ENCODE data around the gene CHID1. TPM values are rescaled to one million over a fixed set of nuclear protein-coding genes. Genes with fewer than 3 reads are reported as not detected.

CHID1 gene
- total RNA-seq, 3 donors from 2014 or later, result 58.3 to 79.5 (median 68.3) TPM

DNA sequence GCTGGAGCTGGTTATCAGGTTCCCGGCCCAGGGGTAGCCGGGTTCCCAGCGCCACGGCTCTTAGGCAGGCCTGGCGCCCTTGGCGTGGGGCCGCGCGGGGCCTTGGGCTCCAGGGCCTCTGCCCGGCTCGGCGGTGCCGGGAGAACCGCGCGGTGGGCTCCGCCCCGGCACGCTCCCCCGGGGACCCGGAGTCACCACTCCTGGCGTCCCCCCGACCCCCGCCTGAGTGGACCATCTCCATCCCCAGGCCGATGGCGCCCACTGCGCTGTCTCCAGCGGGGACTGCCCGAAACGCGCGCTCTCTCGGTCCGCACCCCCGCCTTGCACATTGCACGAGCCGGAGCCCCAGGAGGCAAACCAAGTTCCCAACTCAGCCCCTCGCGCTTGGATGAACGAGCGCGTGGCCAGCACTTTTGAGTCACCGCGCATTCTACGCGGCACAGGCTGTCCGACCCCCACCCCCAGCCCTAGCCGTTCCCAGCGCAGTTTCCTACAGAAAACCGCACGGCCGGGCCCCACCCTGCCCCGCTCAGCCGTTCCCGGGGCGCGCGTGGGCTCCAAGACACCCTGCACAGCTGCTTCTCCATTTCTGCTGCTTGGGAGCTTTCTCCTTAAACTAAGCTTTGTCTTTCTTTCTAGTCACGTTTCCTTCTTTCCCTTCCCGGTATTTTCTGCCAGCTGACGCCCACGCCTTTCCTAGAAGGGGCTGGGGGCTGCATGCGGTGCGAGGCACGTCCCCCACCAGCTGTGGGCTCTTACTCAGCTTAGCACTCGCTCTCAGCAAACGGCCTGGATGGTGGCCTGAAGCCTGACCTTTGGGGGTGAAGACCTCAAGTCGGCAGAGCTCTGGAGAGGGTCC lies 650 bp upstream of the CHID1 start:
- Histone ChIP-seq H3K4me1 (peaks cover 11% of the 10 kb centered on the region in 2 donors), H3K27me3 (no peaks in the 10 kb centered on the region), H3K9me3 (no peaks in the 10 kb centered on the region), H3K36me3 (no peaks in the 10 kb centered on the region), H3K27ac (peak overlapping the region; percentile 87 to 92), H3K4me3 (peak overlapping the region; percentile 86 to 98 (median 89))
- intact Hi-C loops (cut with DNase I; ENCODE audit: low total_unique reads), result loop anchor here (5.0 kb wide), 1 partner anchor 64 kb away; no protein-coding TSS in a partner anchor
- TF ChIP-seq POLR2A (IDR thresholded peaks at IDR 0.05), result no peak
- TF ChIP-seq POLR2AphosphoS5 (IDR thresholded peaks at IDR 0.05), result no peak
- TF ChIP-seq, protein P1, sequence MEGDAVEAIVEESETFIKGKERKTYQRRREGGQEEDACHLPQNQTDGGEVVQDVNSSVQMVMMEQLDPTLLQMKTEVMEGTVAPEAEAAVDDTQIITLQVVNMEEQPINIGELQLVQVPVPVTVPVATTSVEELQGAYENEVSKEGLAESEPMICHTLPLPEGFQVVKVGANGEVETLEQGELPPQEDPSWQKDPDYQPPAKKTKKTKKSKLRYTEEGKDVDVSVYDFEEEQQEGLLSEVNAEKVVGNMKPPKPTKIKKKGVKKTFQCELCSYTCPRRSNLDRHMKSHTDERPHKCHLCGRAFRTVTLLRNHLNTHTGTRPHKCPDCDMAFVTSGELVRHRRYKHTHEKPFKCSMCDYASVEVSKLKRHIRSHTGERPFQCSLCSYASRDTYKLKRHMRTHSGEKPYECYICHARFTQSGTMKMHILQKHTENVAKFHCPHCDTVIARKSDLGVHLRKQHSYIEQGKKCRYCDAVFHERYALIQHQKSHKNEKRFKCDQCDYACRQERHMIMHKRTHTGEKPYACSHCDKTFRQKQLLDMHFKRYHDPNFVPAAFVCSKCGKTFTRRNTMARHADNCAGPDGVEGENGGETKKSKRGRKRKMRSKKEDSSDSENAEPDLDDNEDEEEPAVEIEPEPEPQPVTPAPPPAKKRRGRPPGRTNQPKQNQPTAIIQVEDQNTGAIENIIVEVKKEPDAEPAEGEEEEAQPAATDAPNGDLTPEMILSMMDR (IDR thresholded peaks at IDR 0.05), result no peak
- DNase-seq (ENCODE audit: low spot score in 2 of 2), result no peak

DNA sequence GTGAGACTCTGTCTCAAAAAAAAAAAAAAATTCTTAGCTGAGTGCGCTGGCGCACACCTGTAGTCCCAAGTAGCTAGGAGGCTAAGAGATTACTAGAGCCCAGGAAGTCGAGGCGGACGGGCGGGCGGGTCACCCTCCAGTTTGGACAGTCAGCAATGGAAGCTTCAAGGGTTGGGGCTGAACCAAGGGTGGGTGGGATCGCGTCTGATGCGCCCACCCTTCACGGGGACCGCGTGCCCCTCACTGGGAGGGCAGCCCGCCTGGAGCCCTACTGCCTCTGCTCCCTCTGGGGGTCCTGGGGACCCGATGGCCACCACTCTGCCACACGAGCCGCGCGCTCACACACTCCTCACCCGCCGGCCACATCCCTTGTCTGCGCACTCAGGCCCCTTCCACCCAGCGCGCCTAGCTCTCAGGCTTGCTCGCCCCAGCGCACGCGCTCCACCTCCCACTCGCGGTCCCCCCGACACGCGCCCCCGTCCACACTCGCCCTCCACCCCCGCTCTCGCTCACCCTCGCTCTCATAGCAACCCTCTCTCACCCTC lies 494 bp downstream of the CHID1 start:
- TF ChIP-seq, protein P1 (IDR thresholded peaks at IDR 0.05), result no peak
- Histone ChIP-seq H3K27me3 (no peaks in the 10 kb centered on the region), H3K36me3 (no peaks in the 10 kb centered on the region), H3K4me1 (peaks cover 11% of the 10 kb centered on the region in 2 donors), H3K4me3 (peak overlapping the region; percentile 86 to 98 (median 89)), H3K27ac (peak overlapping the region; percentile 87 to 92), H3K9me3 (no peaks in the 10 kb centered on the region)
- intact Hi-C loops (cut with DNase I; ENCODE audit: low total_unique reads), result loop anchor here (5.0 kb wide), 1 partner anchor 63 kb away; no protein-coding TSS in a partner anchor
- no peak for DNase-seq (ENCODE audit: low spot score in 2 of 2)

DNA sequence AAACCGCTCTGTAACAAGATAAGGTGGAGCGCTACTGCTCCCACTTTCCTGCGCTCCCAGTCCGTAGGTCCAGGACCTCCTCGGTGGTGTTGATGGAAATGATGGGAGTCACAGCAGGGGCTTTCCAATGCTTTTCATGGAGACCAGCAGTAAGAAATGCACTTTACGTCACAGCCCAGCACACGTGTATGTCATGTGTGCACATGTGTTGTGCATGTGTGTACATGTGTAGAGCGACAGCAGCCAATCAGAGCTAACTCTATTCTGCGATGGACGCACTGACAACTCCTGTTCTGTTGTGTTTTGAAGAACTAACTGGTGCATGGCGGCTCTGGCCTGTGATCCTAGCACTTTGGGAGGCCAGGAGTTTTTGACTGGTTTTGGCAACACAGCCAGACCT lies 1.2 kb downstream of the CHID1 start:
- H3K27me3 ChIP-seq, result no peaks in the 10 kb centered on the region
- no peak overlapping the region for H3K27ac ChIP-seq
- DNase-seq (ENCODE audit: low spot score in 2 of 2), result no peak
- peaks cover 1% of the 10 kb centered on the region for H3K36me3 ChIP-seq
- peaks cover 11% of the 10 kb centered on the region in 2 donors for H3K4me1 ChIP-seq
- intact Hi-C loops (cut with DNase I; ENCODE audit: low total_unique reads), result no loop called here
- no peaks in the 10 kb centered on the region for H3K9me3 ChIP-seq
- TF ChIP-seq POLR2AphosphoS5 (IDR thresholded peaks at IDR 0.05), result no peak
- TF ChIP-seq, protein P1 (IDR thresholded peaks at IDR 0.05), result no peak
- TF ChIP-seq POLR2A (IDR thresholded peaks at IDR 0.05), result no peak
- H3K4me3 ChIP-seq, result peak overlapping the region in 2 of 3 donors; percentile 86 to 98

DNA sequence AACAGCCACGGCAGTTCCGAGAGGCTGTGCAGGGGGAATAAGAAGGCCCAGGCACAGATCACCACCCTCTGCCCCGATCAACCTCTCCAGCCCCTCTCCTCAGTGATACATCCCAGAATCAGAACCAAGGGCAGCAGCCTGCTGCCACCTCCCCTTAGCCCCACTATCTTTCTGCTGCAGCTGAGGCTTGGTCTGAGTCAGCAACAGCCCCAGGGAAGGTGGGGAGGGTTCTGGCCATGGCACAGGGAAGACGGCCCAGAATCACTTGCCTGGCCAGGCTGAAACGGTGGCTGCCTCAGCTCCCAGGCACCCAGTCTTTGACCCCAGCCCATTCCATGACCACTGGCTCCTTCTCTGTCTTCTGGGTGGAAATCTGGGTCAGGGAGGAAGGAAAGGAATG lies 2.3 kb downstream of the CHID1 start:
- Histone ChIP-seq H3K27me3 (no peaks in the 10 kb centered on the region), H3K27ac (no peak overlapping the region), H3K4me1 (peaks cover 11% of the 10 kb centered on the region in 2 donors), H3K4me3 (no peak overlapping the region), H3K9me3 (no peaks in the 10 kb centered on the region), H3K36me3 (peaks cover 6% of the 10 kb centered on the region)
- no peak for DNase-seq (ENCODE audit: low spot score in 2 of 2)
- no peak for TF ChIP-seq POLR2AphosphoS5 (IDR thresholded peaks at IDR 0.05)
- no peak for TF ChIP-seq POLR2A (IDR thresholded peaks at IDR 0.05)
- TF ChIP-seq, protein P1 (IDR thresholded peaks at IDR 0.05), result no peak
- intact Hi-C loops (cut with DNase I; ENCODE audit: low total_unique reads), result no loop called here

DNA sequence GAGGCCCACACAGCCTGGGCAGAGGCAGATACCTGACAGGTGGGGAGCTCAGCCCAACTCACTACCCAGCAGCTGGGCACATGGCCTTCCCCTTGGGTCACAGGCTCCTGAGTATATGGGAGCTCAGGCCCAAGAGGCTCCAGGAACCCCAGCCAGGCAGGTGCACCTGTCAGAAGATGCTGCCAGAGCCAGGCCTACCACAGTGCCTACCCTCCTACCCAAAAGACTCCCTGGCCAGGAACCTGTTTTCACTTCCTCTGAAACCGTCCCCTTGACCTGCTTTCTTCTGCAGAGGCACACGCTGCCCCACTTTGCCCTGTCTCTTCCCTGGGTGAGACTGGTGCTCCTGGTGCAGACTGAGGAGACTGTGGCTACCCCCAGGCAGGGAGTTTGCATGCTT lies 2.9 kb downstream of the CHID1 start:
- no peak for DNase-seq (ENCODE audit: low spot score in 2 of 2)
- H3K4me3 ChIP-seq, result no peak overlapping the region
- no peaks in the 10 kb centered on the region for H3K9me3 ChIP-seq
- peaks cover 11% of the 10 kb centered on the region for H3K36me3 ChIP-seq
- H3K4me1 ChIP-seq, result peaks cover 11% of the 10 kb centered on the region in 2 donors
- no peak for TF ChIP-seq POLR2A (IDR thresholded peaks at IDR 0.05)
- TF ChIP-seq POLR2AphosphoS5 (IDR thresholded peaks at IDR 0.05), result no peak
- TF ChIP-seq, protein P1 (IDR thresholded peaks at IDR 0.05), result no peak
- intact Hi-C loops (cut with DNase I; ENCODE audit: low total_unique reads), result no loop called here
- H3K27ac ChIP-seq, result no peak overlapping the region
- H3K27me3 ChIP-seq, result no peaks in the 10 kb centered on the region

Data from breast epithelium (tissue), 4 donors.